Nephron (organoid): ENCODE results near the gene EMX1.

Source experiments
- H3K27ac Mint-ChIP-seq, 3 experiments: 2 replicates each; pipeline ENCODE4 v1.8.0; 2020; ENCODE audit warnings: mixed read lengths in 3 of 3, mild to moderate bottlenecking in 2 of 3, moderate library complexity in 1 of 3
- H3K27me3 Mint-ChIP-seq: 2 replicates; pipeline ENCODE4 v1.8.0; 2021; ENCODE audit warnings: low read depth, mild to moderate bottlenecking, moderate library complexity, mixed read lengths
- H3K36me3 Mint-ChIP-seq: 2 replicates; pipeline ENCODE4 v1.8.0; 2020; ENCODE audit warnings: low read depth, mixed read lengths
- H3K4me1 Mint-ChIP-seq: 2 replicates; pipeline ENCODE4 v1.8.0; 2020; ENCODE audit warnings: mixed read lengths
- H3K4me3 Mint-ChIP-seq, 3 experiments: 2 replicates each; pipeline ENCODE4 v1.8.0; 2020; ENCODE audit warnings: mild to moderate bottlenecking in 3 of 3, mixed read lengths in 3 of 3, moderate library complexity in 2 of 3
- H3K9me3 Mint-ChIP-seq: 2 replicates; pipeline ENCODE4 v1.8.0; 2020; ENCODE audit warnings: mixed read lengths
- CTCF ChIP-seq, 3 experiments: fragments of 200-600 bp; sonication (generic); IDR thresholded peaks; one replicate each; pipeline ENCODE4 v1.5.0; 2021; ENCODE audit warnings: antibody characterized with exemption in 3 of 3; ENCODE audit not compliant: unreplicated experiment in 3 of 3

Gene EMX1

GRCh38 chr2:72925328-72925943 lies 8.1 kb downstream of the EMX1 start:
- H3K36me3 Mint-ChIP-seq: peaks cover 5% of the 10 kb centered on the region
- H3K27me3 Mint-ChIP-seq: no peaks in the 10 kb centered on the region
- TF ChIP-seq CTCF (IDR thresholded peaks at IDR 0.05; ENCODE audit: unreplicated experiment in 3 of 3): no peak
- no peaks in the 10 kb centered on the region for H3K4me1 Mint-ChIP-seq
- no peak overlapping the region for H3K4me3 Mint-ChIP-seq
- H3K9me3 Mint-ChIP-seq: no peaks in the 10 kb centered on the region
- H3K27ac Mint-ChIP-seq: no peak overlapping the region

GRCh38 chr2:72926368-72926767 lies 9.0 kb downstream of the EMX1 start:
- Mint-ChIP-seq H3K9me3 (no peaks in the 10 kb centered on the region), H3K4me1 (no peaks in the 10 kb centered on the region), H3K36me3 (peaks cover 5% of the 10 kb centered on the region), H3K4me3 (no peak overlapping the region), H3K27me3 (no peaks in the 10 kb centered on the region), H3K27ac (no peak overlapping the region)
- no peak for TF ChIP-seq CTCF (IDR thresholded peaks at IDR 0.05; ENCODE audit: unreplicated experiment in 3 of 3)

GRCh38 chr2:72926811-72927465 lies 9.6 kb downstream of the EMX1 start:
- H3K4me1 Mint-ChIP-seq: no peaks in the 10 kb centered on the region
- H3K36me3 Mint-ChIP-seq: peaks cover 5% of the 10 kb centered on the region
- no peak overlapping the region for H3K4me3 Mint-ChIP-seq
- no peak overlapping the region for H3K27ac Mint-ChIP-seq
- TF ChIP-seq CTCF (IDR thresholded peaks at IDR 0.05; ENCODE audit: unreplicated experiment in 3 of 3): no peak
- H3K9me3 Mint-ChIP-seq: no peaks in the 10 kb centered on the region
- H3K27me3 Mint-ChIP-seq: no peaks in the 10 kb centered on the region

- H3K27me3 Mint-ChIP-seq: peaks cover 6% of the 10 kb centered on the region
- TF ChIP-seq CTCF (IDR thresholded peaks at IDR 0.05; ENCODE audit: unreplicated experiment in 3 of 3): no peak
- H3K36me3 Mint-ChIP-seq: no peaks in the 10 kb centered on the region
- no peak overlapping the region for H3K4me3 Mint-ChIP-seq
- H3K27ac Mint-ChIP-seq: no peak overlapping the region
- H3K4me1 Mint-ChIP-seq: no peaks in the 10 kb centered on the region
- no peaks in the 10 kb centered on the region for H3K9me3 Mint-ChIP-seq
Measured at GRCh38 chr2:72927619-72928550, 10.6 kb downstream of the EMX1 start.

DNA sequence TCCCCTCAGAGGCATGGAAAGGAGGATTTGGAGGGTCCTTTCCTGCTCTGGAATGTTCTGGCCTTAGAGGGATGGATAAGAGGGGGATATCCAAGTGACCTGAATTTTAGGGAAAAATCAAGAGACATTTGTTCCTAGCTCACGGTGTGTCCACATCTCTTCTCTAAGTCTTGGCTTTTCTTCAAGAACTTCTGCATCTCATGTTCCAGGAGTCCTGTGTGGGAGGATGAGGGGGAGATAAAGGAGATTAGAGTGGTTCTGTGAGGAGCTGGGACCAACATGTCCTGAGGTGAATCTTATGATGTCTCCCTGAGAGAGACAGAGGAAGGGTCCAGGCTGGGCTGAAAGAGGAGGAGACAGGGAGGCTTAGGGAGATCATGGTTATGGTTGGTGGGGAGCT lies 11.7 kb downstream of the EMX1 start:
- Mint-ChIP-seq H3K4me1 (no peaks in the 10 kb centered on the region), H3K9me3 (no peaks in the 10 kb centered on the region), H3K27me3 (peaks cover 6% of the 10 kb centered on the region), H3K4me3 (no peak overlapping the region), H3K27ac (no peak overlapping the region), H3K36me3 (no peaks in the 10 kb centered on the region)
- TF ChIP-seq CTCF (IDR thresholded peaks at IDR 0.05; ENCODE audit: unreplicated experiment in 3 of 3): no peak
